ENCODE results near the gene CCDC171. TPM values are rescaled to one million over a fixed set of nuclear protein-coding genes. Genes with fewer than 3 reads are reported as not detected.
"Not testable (repeated sequence)": the region's sequence is repeated elsewhere in the genome, so short reads cannot be mapped to it uniquely, and the experiment has no call there.

The CCDC171 gene
- total and polyA plus RNA-seq, 7 donors: 0.20 to 1.6 (median 0.44) TPM

- Histone ChIP-seq H3K27me3 (ENCODE audit: insufficient read depth in 3 of 3, low read length in 2 of 3) (no peaks in the 10 kb centered on the region), H3K36me3 (ENCODE audit: insufficient read depth in 1 of 2, low read depth in 1 of 2) (no peaks in the 10 kb centered on the region), H3K27ac (no peak overlapping the region), H3K9me3 (no peaks in the 10 kb centered on the region), H3K4me1 (no peaks in the 10 kb centered on the region), H3K4me3 (no peak overlapping the region)
- ATAC-seq: no peak
- intact Hi-C loops (cut with DNase I): no loop called here
- no peak for TF ChIP-seq CTCF (IDR thresholded peaks at IDR 0.05)
- DNase-seq: no peak
Measured at GRCh38 chr9:15670246-15670645, 117.4 kb downstream of the CCDC171 start.

- H3K36me3 ChIP-seq (ENCODE audit: insufficient read depth in 1 of 2, low read depth in 1 of 2): no peaks in the 10 kb centered on the region
- no peak overlapping the region for H3K27ac ChIP-seq
- H3K9me3 ChIP-seq: no peaks in the 10 kb centered on the region
- H3K27me3 ChIP-seq (ENCODE audit: insufficient read depth in 3 of 3, low read length in 2 of 3): no peaks in the 10 kb centered on the region
- no peak for ATAC-seq
- intact Hi-C loops (cut with DNase I): no loop called here
- H3K4me3 ChIP-seq: no peak overlapping the region
- 93 to 96% (median 94%) methylated on average over 7 of the region's 7 CpGs for WGBS, 3 donors
- no peak for TF ChIP-seq CTCF (IDR thresholded peaks at IDR 0.05)
- no peak for DNase-seq
- H3K4me1 ChIP-seq: no peaks in the 10 kb centered on the region
Measured at GRCh38 chr9:15670894-15671293, 118.1 kb downstream of the CCDC171 start.

GRCh38 chr9:15693701-15694100 is 140.9 kb downstream of the CCDC171 start:
- H3K4me3 ChIP-seq: no peak overlapping the region
- no peak for ATAC-seq
- no peak for TF ChIP-seq CTCF (IDR thresholded peaks at IDR 0.05)
- H3K27ac ChIP-seq: no peak overlapping the region
- intact Hi-C loops (cut with DNase I): no loop called here
- peaks cover 8% of the 10 kb centered on the region for H3K9me3 ChIP-seq
- DNase-seq: no peak
- no peaks in the 10 kb centered on the region for H3K36me3 ChIP-seq (ENCODE audit: insufficient read depth in 1 of 2, low read depth in 1 of 2)
- H3K27me3 ChIP-seq (ENCODE audit: insufficient read depth in 3 of 3, low read length in 2 of 3): no peaks in the 10 kb centered on the region
- no peaks in the 10 kb centered on the region for H3K4me1 ChIP-seq

- H3K4me1 ChIP-seq: no peaks in the 10 kb centered on the region
- no peak for ATAC-seq
- no peaks in the 10 kb centered on the region for H3K27me3 ChIP-seq (ENCODE audit: insufficient read depth in 3 of 3, low read length in 2 of 3)
- H3K27ac ChIP-seq: no peak overlapping the region
- intact Hi-C loops (cut with DNase I): no loop called here
- DNase-seq: no peak
- H3K4me3 ChIP-seq: no peak overlapping the region
- no peaks in the 10 kb centered on the region for H3K9me3 ChIP-seq
- TF ChIP-seq CTCF (IDR thresholded peaks at IDR 0.05): no peak
- 24 to 30% (median 28%) methylated on average over 1 of the region's 1 CpG for WGBS, 3 donors
- no peaks in the 10 kb centered on the region for H3K36me3 ChIP-seq (ENCODE audit: insufficient read depth in 1 of 2, low read depth in 1 of 2)
Measured at GRCh38 chr9:15696979-15697378, 144.1 kb downstream of the CCDC171 start.

GRCh38 chr9:15697446-15697851 is 144.6 kb downstream of the CCDC171 start:
- TF ChIP-seq CTCF (IDR thresholded peaks at IDR 0.05): no peak
- ATAC-seq: no peak
- Histone ChIP-seq H3K4me1 (no peaks in the 10 kb centered on the region), H3K36me3 (ENCODE audit: insufficient read depth in 1 of 2, low read depth in 1 of 2) (no peaks in the 10 kb centered on the region), H3K27ac (no peak overlapping the region), H3K4me3 (no peak overlapping the region), H3K9me3 (no peaks in the 10 kb centered on the region), H3K27me3 (ENCODE audit: insufficient read depth in 3 of 3, low read length in 2 of 3) (no peaks in the 10 kb centered on the region)
- 91 to 96% (median 95%) methylated on average over 2 of the region's 2 CpGs for WGBS, 3 donors
- intact Hi-C loops (cut with DNase I): no loop called here
- no peak for DNase-seq

GRCh38 chr9:15699876-15700559 is 147.2 kb downstream of the CCDC171 start:
- H3K9me3 ChIP-seq; H3K27ac ChIP-seq; H3K36me3 ChIP-seq (ENCODE audit: insufficient read depth in 1 of 2, low read depth in 1 of 2); ATAC-seq; H3K27me3 ChIP-seq (ENCODE audit: insufficient read depth in 3 of 3, low read length in 2 of 3); DNase-seq; intact Hi-C loops (cut with DNase I); H3K4me3 ChIP-seq; H3K4me1 ChIP-seq: not testable (repeated sequence)
- WGBS, 3 donors: 94 to 97% (median 95%) methylated on average over 27 to 34 of the region's 36 CpGs

Measured in psoas muscle (tissue), 8 donors.